GM19324 (cell line): ENCODE data around the gene AGAP2.
"Not testable (repeated sequence)": the region's sequence is repeated elsewhere in the genome, so short reads cannot be mapped to it uniquely, and the experiment has no call there.

Experiments
- ATAC-seq: cut with Tn5 transposase; IDR thresholded peaks from one replicate; pipeline ENCODE4 v1.9.1; 2021; ENCODE audit warnings: mild to moderate bottlenecking, moderate library complexity; ENCODE audit not compliant: unreplicated experiment, low FRiP score

AGAP2 gene

GRCh38 chr12:57707250-57707649, 31.3 kb downstream of the AGAP2 start:
- no peak for ATAC-seq

GRCh38 chr12:57700317-57700716, 38.2 kb downstream of the AGAP2 start:
- ATAC-seq = no peak

GRCh38 chr12:57698414-57698813, 40.1 kb downstream of the AGAP2 start:
- ATAC-seq = no peak

GRCh38 chr12:57697076-57697475, 41.5 kb downstream of the AGAP2 start:
- ATAC-seq = no peak

GRCh38 chr12:57695770-57696432, 42.6 kb downstream of the AGAP2 start:
- no peak for ATAC-seq

GRCh38 chr12:57694459-57695019, 44.0 kb downstream of the AGAP2 start:
- peak; percentile 7 for ATAC-seq

- ATAC-seq = peak; percentile 97
Measured at GRCh38 chr12:57693659-57694458, 44.7 kb downstream of the AGAP2 start, which contains the start of gene OS9. OS9 (plus strand) TSS chr12:57694132; CDS start chr12:57694162, 30 bp downstream.

- ATAC-seq = no peak
Measured at GRCh38 chr12:57693317-57693658, 45.3 kb downstream of the AGAP2 start.

- ATAC-seq = no peak
Measured at GRCh38 chr12:57692500-57692899, 46.0 kb downstream of the AGAP2 start.

GRCh38 chr12:57688931-57689330, 49.6 kb downstream of the AGAP2 start:
- no peak for ATAC-seq

- ATAC-seq = no peak
Measured at GRCh38 chr12:57687862-57688261, 50.7 kb downstream of the AGAP2 start.

- no peak for ATAC-seq
Measured at GRCh38 chr12:57679697-57680096, 58.8 kb downstream of the AGAP2 start.

GRCh38 chr12:57677947-57678346, 60.6 kb downstream of the AGAP2 start:
- not testable (repeated sequence) for ATAC-seq

GRCh38 chr12:57674691-57675090, 63.9 kb downstream of the AGAP2 start:
- ATAC-seq = no peak
